Stimulated activated CD4-positive, alpha-beta T cell treated with anti-CD3 and anti-CD28 coated beads, Interleukin-12 subunit alpha, Interleukin-12 subunit beta, amount 100 ng/mL, for 48 hours (primary cell): ENCODE data around the gene GPR63.

Experiments
- DNase-seq, 3 donors: peaks; one replicate each; pipeline ENCODE4 v3.0.0-alpha.2; 2020; ENCODE audit warnings: low read depth in 2 of 3, low spot score in 1 of 3

The GPR63 gene

GRCh38 chr6:96821034-96821433, 16.2 kb downstream of the GPR63 start:
- DNase-seq: no peak

- no peak for DNase-seq
Observed at GRCh38 chr6:96816301-96816817, 20.9 kb downstream of the GPR63 start.

- no peak for DNase-seq
Observed at GRCh38 chr6:96814625-96815024, 22.7 kb downstream of the GPR63 start.

- no peak for DNase-seq
Observed at GRCh38 chr6:96812077-96812703, 25.1 kb downstream of the GPR63 start.

- no peak for DNase-seq
Observed at GRCh38 chr6:96811670-96812069, 25.6 kb downstream of the GPR63 start.

- DNase-seq: no peak
Observed at GRCh38 chr6:96811136-96811535, 26.1 kb downstream of the GPR63 start.

GRCh38 chr6:96809119-96809518, 28.2 kb downstream of the GPR63 start:
- no peak for DNase-seq

- no peak for DNase-seq
Observed at GRCh38 chr6:96803106-96803481, 34.2 kb downstream of the GPR63 start.

- DNase-seq: no peak
Observed at GRCh38 chr6:96795481-96795880, 41.8 kb downstream of the GPR63 start.

- no peak for DNase-seq
Observed at GRCh38 chr6:96794980-96795379, 42.3 kb downstream of the GPR63 start.

GRCh38 chr6:96792561-96793190, 44.6 kb downstream of the GPR63 start:
- DNase-seq: no peak

- no peak for DNase-seq
Observed at GRCh38 chr6:96789871-96790270, 47.4 kb downstream of the GPR63 start.

GRCh38 chr6:96787846-96788580, 49.3 kb downstream of the GPR63 start:
- DNase-seq: no peak

- no peak for DNase-seq
Observed at GRCh38 chr6:96786336-96786735, 50.9 kb downstream of the GPR63 start.

- no peak for DNase-seq
Observed at GRCh38 chr6:96784650-96785049, 52.6 kb downstream of the GPR63 start.

- no peak for DNase-seq
Observed at GRCh38 chr6:96783307-96783706, 54.0 kb downstream of the GPR63 start.

- DNase-seq: no peak
Observed at GRCh38 chr6:96781557-96781956, 55.7 kb downstream of the GPR63 start.

- no peak for DNase-seq
Observed at GRCh38 chr6:96777113-96777512, 60.2 kb downstream of the GPR63 start.

- DNase-seq: no peak
Observed at GRCh38 chr6:96775727-96776400, 61.4 kb downstream of the GPR63 start.

- no peak for DNase-seq
Observed at GRCh38 chr6:96766769-96767168, 70.5 kb downstream of the GPR63 start.

- no peak for DNase-seq
Observed at GRCh38 chr6:96762599-96762998, 74.7 kb downstream of the GPR63 start.

- no peak for DNase-seq
Observed at GRCh38 chr6:96761794-96762193, 75.5 kb downstream of the GPR63 start.
